Esophagus muscularis mucosa (tissue), 4 donors: Measurements from ENCODE around the gene CYTH3.

ENCODE experiments used
- EP300 ChIP-seq: sonication (generic); formaldehyde crosslinking; IDR thresholded peaks from one replicate; pipeline ENCODE4 v1.6.1; 2017; ENCODE audit warnings: antibody characterized with exemption
- POLR2A ChIP-seq: fragments of 450-650 bp; IDR thresholded peaks from one replicate; pipeline ENCODE4 v1.6.1; 2017; ENCODE audit warnings: antibody characterized with exemption, moderate library complexity, mild to moderate bottlenecking, low read depth
- POLR2AphosphoS5 ChIP-seq, 2 donors: sonication (generic); formaldehyde crosslinking; IDR thresholded peaks; one replicate each; pipeline ENCODE4 v1.6.1; 2017; ENCODE audit warnings: antibody characterized with exemption in 2 of 2
- TF ChIP-seq, protein P1 (sequence below), 3 experiments: fragments of 200-600 bp in 2 of 3; fragments of 450-650 bp in 1 of 3; sonication (generic) in 2 of 3; IDR thresholded peaks; one replicate each; pipeline ENCODE4 v1.5.1; 2017 to 2019; ENCODE audit warnings: antibody characterized with exemption in 3 of 3, mild to moderate bottlenecking in 2 of 3, moderate library complexity in 1 of 3

DNA sequence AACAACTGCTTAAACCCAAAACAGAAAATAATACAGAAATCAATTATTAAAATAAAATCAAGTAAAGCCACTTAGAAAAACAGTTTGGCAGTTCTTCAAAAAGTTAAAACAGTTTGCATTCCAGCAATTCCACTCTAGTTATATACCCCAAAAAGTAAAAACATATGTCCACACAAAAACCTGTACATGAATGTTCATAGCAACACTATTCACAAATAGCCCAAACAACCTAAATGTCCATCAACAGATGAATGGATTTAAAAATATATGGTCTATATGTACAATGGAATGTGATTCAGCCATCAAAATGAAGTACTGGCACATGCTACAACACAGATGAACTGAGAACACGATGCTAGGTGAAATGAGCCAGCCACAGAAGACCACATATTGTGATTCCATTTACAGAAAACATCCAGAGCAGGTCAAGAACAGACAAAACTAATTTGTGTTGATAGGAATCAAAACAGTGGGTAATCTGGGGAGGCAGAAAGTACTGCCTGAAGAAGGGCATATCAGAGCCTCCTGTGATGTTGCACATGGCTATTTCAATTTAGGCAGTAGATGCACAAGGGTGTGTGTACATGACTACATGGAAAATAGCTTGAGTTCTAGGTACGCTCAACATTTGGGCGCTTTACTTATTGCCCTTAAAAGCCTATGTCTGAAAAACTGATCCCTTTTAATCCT lies 66.3 kb downstream of the CYTH3 start:
- TF ChIP-seq, protein P1, sequence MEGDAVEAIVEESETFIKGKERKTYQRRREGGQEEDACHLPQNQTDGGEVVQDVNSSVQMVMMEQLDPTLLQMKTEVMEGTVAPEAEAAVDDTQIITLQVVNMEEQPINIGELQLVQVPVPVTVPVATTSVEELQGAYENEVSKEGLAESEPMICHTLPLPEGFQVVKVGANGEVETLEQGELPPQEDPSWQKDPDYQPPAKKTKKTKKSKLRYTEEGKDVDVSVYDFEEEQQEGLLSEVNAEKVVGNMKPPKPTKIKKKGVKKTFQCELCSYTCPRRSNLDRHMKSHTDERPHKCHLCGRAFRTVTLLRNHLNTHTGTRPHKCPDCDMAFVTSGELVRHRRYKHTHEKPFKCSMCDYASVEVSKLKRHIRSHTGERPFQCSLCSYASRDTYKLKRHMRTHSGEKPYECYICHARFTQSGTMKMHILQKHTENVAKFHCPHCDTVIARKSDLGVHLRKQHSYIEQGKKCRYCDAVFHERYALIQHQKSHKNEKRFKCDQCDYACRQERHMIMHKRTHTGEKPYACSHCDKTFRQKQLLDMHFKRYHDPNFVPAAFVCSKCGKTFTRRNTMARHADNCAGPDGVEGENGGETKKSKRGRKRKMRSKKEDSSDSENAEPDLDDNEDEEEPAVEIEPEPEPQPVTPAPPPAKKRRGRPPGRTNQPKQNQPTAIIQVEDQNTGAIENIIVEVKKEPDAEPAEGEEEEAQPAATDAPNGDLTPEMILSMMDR (IDR thresholded peaks at IDR 0.05) = no peak
- TF ChIP-seq POLR2AphosphoS5 (IDR thresholded peaks at IDR 0.05) (no peak), POLR2A (no peak), EP300 (no peak)
